ENCODE measurements around the gene MAML1. TPM values are rescaled to one million over a fixed set of nuclear protein-coding genes. Genes with fewer than 3 reads are reported as not detected.

The MAML1 gene
- total and polyA plus RNA-seq, 2 experiments from 2014 or later = 9.6 to 43.9 TPM

- Mint-ChIP-seq H3K36me3 (ENCODE audit: low read depth) (peaks cover 32% of the 10 kb centered on the region), H3K4me3 (no peak overlapping the region), H3K9me3 (no peaks in the 10 kb centered on the region), H3K4me1 (peaks cover 19% of the 10 kb centered on the region), H3K27me3 (ENCODE audit: insufficient read depth, low read depth, poor library complexity) (peaks cover 25% of the 10 kb centered on the region), H3K27ac (no peak overlapping the region)
- H4K20me1 ChIP-seq (replicated peaks; ENCODE audit: insufficient read depth) = no peaks in the 10 kb centered on the region; the same call in 1 of the 2 replicates
- TF ChIP-seq ZNF462 (CRISPR knock-in tag; IDR thresholded peaks at IDR 0.05) = no peak
- TF ChIP-seq STAT1 (IDR thresholded peaks at IDR 0.05; ENCODE audit: unreplicated experiment) = no peak
- no peak for TF ChIP-seq REST (IDR thresholded peaks at IDR 0.05; ENCODE audit: unreplicated experiment)
- no peak for TF ChIP-seq ZNF331 (CRISPR knock-in tag; IDR thresholded peaks at IDR 0.05; ENCODE audit: low read depth)
- no peak for TF ChIP-seq CTCF (conservative IDR thresholded peaks at IDR 0.05; ENCODE audit: low read depth in 2 of 2)
- TF ChIP-seq NANOG (IDR thresholded peaks at IDR 0.05; ENCODE audit: borderline replicate concordance) = no peak
- TF ChIP-seq ZNF114 (CRISPR knock-in tag; IDR thresholded peaks at IDR 0.05) = no peak
- TF ChIP-seq EZH2 (IDR thresholded peaks at IDR 0.05; ENCODE audit: low read depth, unreplicated experiment) = no peak
- TF ChIP-seq CREB1 (CRISPR knock-in tag; IDR thresholded peaks at IDR 0.05; ENCODE audit: low read depth) = no peak
- TF ChIP-seq JUNB (IDR thresholded peaks at IDR 0.05; ENCODE audit: unreplicated experiment) = no peak
- TF ChIP-seq POLR2AphosphoS5 (IDR thresholded peaks at IDR 0.05; ENCODE audit: low read depth) = no peak
- no peak for TF ChIP-seq EZH2phosphoT487 (IDR thresholded peaks at IDR 0.05; ENCODE audit: unreplicated experiment)
- no peak for TF ChIP-seq ETS1 (IDR thresholded peaks at IDR 0.05)
- no peak overlapping the region for H3K4me3 ChIP-seq
- H3K79me2 ChIP-seq (replicated peaks; ENCODE audit: insufficient read depth) = peaks cover 3% of the 10 kb centered on the region; the same call in 1 of the 2 replicates
- H3K27me3 ChIP-seq (ENCODE audit: insufficient read depth) = peaks cover 3% of the 10 kb centered on the region; the same call in 1 of the 2 replicates
- peaks cover 13% of the 10 kb centered on the region for H3K4me1 ChIP-seq (ENCODE audit: insufficient read depth)
- no peak for DNase-seq (ENCODE audit: low spot score)
- H3K4me2 ChIP-seq = no peak overlapping the region
- no peaks in the 10 kb centered on the region for H3K9me2 ChIP-seq (ENCODE audit: insufficient read depth)
- H3K27ac ChIP-seq (ENCODE audit: low read depth) = no peak overlapping the region
- H3K36me3 ChIP-seq (ENCODE audit: insufficient read depth) = peaks cover 5% of the 10 kb centered on the region; the same call in 1 of the 2 replicates
- no peak for ATAC-seq
- H2AFZ ChIP-seq = no peak overlapping the region
- peaks cover 19% of the 10 kb centered on the region for H3F3A ChIP-seq (replicated peaks; ENCODE audit: low read depth)
Measured at GRCh38 chr5:179812135-179812825, 79.7 kb downstream of the MAML1 start.

Measured in GM23338 (cell line).